Muscle layer of duodenum (tissue), 2 donors: ENCODE results near the gene LRRC59.

Experiments
- H3K27ac ChIP-seq: one replicate; pipeline ENCODE4 v1.7.0; 2013; ENCODE audit warnings: mild to moderate bottlenecking, low read length
- H3K27me3 ChIP-seq: one replicate; pipeline ENCODE4 v1.7.0; 2013; ENCODE audit warnings: low read depth, mild to moderate bottlenecking, control low read depth, low read length
- H3K36me3 ChIP-seq, 2 donors: one replicate each; pipeline ENCODE4 v1.7.0; 2013; ENCODE audit warnings: low read length in 2 of 2, control low read depth in 1 of 2, mild to moderate bottlenecking in 1 of 2; ENCODE audit not compliant: insufficient read depth in 2 of 2, control insufficient read depth in 1 of 2
- H3K4me1 ChIP-seq, 2 donors: one replicate each; pipeline ENCODE4 v1.7.0; 2013; ENCODE audit warnings: low read length in 2 of 2, mild to moderate bottlenecking in 2 of 2, control low read depth in 1 of 2, moderate library complexity in 1 of 2; ENCODE audit not compliant: insufficient read depth in 2 of 2, control insufficient read depth in 1 of 2
- H3K4me3 ChIP-seq, 2 donors: one replicate each; pipeline ENCODE4 v1.7.0; 2013; ENCODE audit warnings: low read length in 2 of 2, low read depth in 1 of 2, mild to moderate bottlenecking in 1 of 2
- H3K9me3 ChIP-seq, 2 donors: one replicate each; pipeline ENCODE4 v1.7.0; 2013; ENCODE audit warnings: low read length in 2 of 2, control low read depth in 1 of 2, mild to moderate bottlenecking in 1 of 2; ENCODE audit not compliant: control insufficient read depth in 1 of 2
- donor health status: healthy.

LRRC59 gene

DNA sequence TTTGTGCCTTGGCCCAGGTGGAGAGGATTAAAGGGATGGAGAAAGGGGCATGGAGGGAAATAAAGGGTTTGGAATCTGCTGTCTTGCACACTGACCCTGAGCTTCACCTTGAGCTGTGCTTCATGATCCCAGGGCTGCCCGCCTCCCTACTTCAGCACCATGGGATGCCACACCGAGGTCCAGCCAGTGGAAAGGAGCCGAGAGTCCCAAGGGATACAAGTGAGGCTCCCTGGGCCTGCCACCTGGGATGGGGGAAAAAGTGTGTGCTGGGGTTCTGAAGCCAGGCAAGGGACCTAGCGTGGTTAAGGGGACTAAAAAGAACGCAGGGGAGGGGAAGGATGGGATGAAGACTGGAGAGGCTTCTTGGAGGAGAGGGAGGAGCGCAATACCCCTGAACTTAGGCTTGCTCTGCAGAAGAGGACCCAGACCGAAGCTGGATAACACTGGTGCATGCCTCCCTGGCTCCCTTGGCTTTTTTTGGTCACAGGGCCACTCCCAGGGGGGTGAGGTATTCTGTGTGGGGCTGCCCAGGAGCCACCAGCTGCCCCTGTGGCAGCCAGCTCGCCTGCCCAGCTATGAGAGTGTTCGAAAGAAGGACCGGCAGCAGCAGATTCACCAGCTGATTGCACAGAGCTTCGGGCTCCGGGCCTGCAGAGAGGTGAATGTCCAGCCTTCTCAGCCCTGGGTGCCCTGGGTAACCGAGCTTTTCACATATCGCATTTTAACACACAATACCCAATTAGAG lies 31.5 kb downstream of the LRRC59 start:
- H3K4me1 ChIP-seq: peaks cover 0 to 22% of the 10 kb centered on the region in 2 donors
- no peaks in the 10 kb centered on the region for H3K27me3 ChIP-seq
- H3K4me3 ChIP-seq: no peak overlapping the region
- H3K27ac ChIP-seq: no peak overlapping the region
- no peaks in the 10 kb centered on the region for H3K9me3 ChIP-seq
- peaks cover 44 to 60% of the 10 kb centered on the region in 2 donors for H3K36me3 ChIP-seq

DNA sequence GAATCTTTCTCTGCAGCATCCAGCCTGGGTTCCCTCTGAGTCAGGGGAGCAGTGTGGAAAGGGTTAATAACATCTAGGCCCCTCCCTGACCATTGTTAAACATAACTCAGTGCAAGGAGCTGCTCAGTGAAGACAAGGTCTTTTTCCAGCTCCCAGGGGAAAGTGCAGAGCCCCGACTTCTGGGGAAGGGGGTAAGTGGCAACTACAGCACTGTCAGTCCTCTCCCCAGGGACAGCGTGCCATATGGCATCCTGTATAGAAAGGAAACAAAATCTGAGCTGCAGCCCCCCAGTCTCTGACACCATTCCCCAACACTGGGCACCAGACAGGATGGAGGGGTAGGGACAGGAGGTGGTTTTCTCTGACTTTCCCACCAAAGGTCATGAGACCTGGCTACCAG lies 32.2 kb downstream of the LRRC59 start:
- Histone ChIP-seq H3K27ac (no peak overlapping the region), H3K4me3 (no peak overlapping the region), H3K27me3 (no peaks in the 10 kb centered on the region), H3K36me3 (peaks cover 40 to 57% of the 10 kb centered on the region in 2 donors), H3K4me1 (peaks cover 0 to 20% of the 10 kb centered on the region in 2 donors), H3K9me3 (no peaks in the 10 kb centered on the region)

DNA sequence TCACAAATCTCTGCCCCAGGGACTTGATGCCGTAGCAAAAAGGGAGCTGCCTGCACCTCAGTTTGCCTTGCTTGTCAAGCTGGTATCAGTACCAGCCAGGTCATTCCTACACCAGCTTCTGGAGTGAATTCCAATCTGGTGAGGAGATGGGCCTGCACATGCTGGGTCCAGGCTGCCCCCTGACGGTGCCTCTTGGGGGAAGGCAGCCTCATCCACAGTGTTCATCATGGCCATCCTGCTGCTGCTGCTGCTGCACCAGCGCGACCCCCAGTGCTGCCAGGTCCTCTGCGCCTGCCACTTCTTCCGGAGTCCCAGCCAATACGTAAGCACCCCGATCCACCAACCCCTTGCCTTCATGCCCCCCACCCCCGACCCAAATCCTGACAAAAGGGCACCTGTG lies 32.6 kb downstream of the LRRC59 start:
- H3K4me1 ChIP-seq: peaks cover 0 to 20% of the 10 kb centered on the region in 2 donors
- no peaks in the 10 kb centered on the region for H3K27me3 ChIP-seq
- no peak overlapping the region for H3K27ac ChIP-seq
- H3K36me3 ChIP-seq: peaks cover 35 to 57% of the 10 kb centered on the region in 2 donors
- no peak overlapping the region for H3K4me3 ChIP-seq
- H3K9me3 ChIP-seq: no peaks in the 10 kb centered on the region

GRCh38 chr17:50364061-50364458 lies 33.3 kb downstream of the LRRC59 start:
- Histone ChIP-seq H3K4me3 (no peak overlapping the region), H3K36me3 (peaks cover 29 to 58% of the 10 kb centered on the region in 2 donors), H3K27ac (no peak overlapping the region), H3K27me3 (no peaks in the 10 kb centered on the region), H3K9me3 (no peaks in the 10 kb centered on the region), H3K4me1 (peaks cover 0 to 25% of the 10 kb centered on the region in 2 donors)

DNA sequence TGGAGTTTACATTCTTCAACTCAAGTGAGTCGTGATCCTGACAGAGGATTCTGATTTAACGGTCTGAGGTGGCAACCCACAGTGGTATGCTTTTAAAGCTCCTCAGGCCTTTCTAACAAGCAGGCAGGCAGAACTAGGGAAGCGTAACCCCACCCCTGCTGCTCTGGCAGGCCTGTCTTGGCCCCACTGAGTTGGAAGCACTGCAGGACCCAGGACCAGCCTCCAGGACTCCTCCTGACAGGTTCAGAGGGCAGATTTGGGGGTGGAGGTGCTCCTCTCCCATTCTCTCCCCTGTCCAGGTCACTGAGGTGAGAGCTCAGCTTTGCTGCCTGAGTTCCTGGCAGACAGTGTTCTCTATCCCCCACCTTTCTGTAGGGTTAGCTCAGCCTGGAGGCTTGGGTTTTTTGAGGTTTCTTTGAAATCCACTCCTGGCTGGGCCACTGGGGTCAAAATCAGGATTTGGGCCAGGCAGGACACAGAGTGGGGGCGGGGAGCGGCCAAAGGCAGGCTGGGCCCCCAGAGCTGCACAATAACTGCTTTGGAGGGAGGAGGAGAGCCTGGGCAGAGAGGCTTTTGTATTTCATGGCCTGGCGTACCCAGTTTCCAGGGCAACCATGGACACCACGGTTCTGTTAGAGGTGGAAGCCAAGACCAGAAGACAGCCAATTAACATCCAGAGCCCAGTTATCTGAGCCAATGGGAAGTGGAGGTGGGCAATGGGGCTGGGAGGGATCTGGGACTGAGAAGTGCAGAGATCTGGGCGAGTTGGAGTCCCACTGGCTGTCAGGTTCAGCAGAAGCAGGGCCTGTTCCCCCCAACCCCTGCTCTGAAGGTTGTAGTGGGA lies 33.9 kb downstream of the LRRC59 start:
- peaks cover 0 to 27% of the 10 kb centered on the region in 2 donors for H3K4me1 ChIP-seq
- H3K9me3 ChIP-seq: no peaks in the 10 kb centered on the region
- no peak overlapping the region for H3K4me3 ChIP-seq
- no peaks in the 10 kb centered on the region for H3K27me3 ChIP-seq
- peaks cover 29 to 58% of the 10 kb centered on the region in 2 donors for H3K36me3 ChIP-seq
- no peak overlapping the region for H3K27ac ChIP-seq

GRCh38 chr17:50362661-50363060 lies 34.7 kb downstream of the LRRC59 start:
- no peak overlapping the region for H3K4me3 ChIP-seq
- H3K4me1 ChIP-seq: peaks cover 0 to 27% of the 10 kb centered on the region in 2 donors
- H3K27ac ChIP-seq: no peak overlapping the region
- H3K9me3 ChIP-seq: no peaks in the 10 kb centered on the region
- H3K27me3 ChIP-seq: no peaks in the 10 kb centered on the region
- peaks cover 24 to 58% of the 10 kb centered on the region in 2 donors for H3K36me3 ChIP-seq

GRCh38 chr17:50361561-50362480 lies 35.5 kb downstream of the LRRC59 start:
- H3K4me3 ChIP-seq: no peak overlapping the region
- H3K9me3 ChIP-seq: no peaks in the 10 kb centered on the region
- peaks cover 18 to 58% of the 10 kb centered on the region in 2 donors for H3K36me3 ChIP-seq
- no peaks in the 10 kb centered on the region for H3K27me3 ChIP-seq
- H3K4me1 ChIP-seq: peaks cover 0 to 27% of the 10 kb centered on the region in 2 donors
- no peak overlapping the region for H3K27ac ChIP-seq

- Histone ChIP-seq H3K27me3 (no peaks in the 10 kb centered on the region), H3K4me3 (no peak overlapping the region), H3K27ac (no peak overlapping the region), H3K9me3 (no peaks in the 10 kb centered on the region), H3K4me1 (peaks cover 0 to 27% of the 10 kb centered on the region in 2 donors), H3K36me3 (peaks cover 12 to 58% of the 10 kb centered on the region in 2 donors)
These were observed 36.7 kb downstream of the LRRC59 start for GRCh38 chr17:50360486-50361115.

DNA sequence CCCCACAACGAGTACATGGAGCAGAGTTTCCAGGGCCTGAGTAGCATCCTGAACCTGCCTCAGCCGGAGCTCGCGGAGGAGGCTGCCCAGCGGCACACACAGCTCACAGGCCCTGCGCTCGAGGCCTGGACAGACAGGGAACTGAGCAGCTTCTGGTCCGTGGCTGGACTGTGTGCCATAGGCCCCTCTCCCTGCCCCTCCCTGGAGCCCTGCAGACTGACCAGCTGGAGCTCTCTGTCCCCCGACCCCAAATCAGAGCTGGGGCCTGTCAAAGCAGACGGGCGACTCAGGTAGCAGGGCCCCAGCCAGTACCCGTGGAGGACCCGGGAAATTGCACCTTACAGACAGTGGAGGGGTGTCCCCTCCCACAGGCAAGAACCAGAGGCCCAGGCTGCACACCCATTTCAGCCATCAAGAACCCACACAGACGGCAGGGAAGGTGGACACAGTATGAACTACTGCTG lies 37.3 kb downstream of the LRRC59 start:
- Histone ChIP-seq H3K9me3 (no peaks in the 10 kb centered on the region), H3K36me3 (peaks cover 12 to 60% of the 10 kb centered on the region in 2 donors), H3K27me3 (no peaks in the 10 kb centered on the region), H3K4me1 (peaks cover 0 to 27% of the 10 kb centered on the region in 2 donors), H3K27ac (no peak overlapping the region), H3K4me3 (no peak overlapping the region)

DNA sequence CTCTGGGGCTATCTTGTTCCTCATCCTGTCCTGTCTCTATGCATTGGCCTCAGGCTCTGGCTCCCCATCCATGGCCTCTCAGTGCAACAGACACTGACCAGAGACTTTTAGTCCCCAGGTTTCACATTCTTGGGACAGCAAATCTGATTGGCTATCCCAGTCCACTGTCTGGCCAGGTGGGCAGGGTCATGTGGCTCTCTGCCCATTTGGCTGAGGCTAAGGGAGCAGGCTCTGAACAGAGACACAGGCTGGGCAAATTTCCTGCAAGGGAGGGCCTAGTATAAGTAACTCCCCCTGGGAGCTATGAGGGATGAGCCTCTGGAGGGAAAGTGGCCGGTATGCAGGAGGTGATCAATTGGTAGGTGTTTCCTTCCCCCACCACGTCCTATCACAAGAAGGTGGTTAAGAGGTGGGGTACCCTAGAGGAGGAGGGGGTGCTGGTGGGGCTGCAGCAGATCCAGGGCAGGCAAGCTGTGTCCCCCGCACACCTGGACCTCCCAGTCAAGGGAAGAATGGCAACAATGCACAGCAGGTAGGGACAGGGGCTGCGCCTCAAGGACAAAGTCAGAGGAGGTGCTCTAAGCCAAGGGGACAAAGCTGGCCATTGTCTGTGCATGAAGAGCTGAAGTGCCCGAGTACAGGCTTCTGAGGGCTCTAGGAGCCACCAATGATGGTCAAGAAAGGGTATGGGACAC lies 38.2 kb downstream of the LRRC59 start:
- Histone ChIP-seq H3K4me1 (peaks cover 0 to 18% of the 10 kb centered on the region in 2 donors), H3K9me3 (no peaks in the 10 kb centered on the region), H3K27me3 (no peaks in the 10 kb centered on the region), H3K36me3 (peaks cover 12 to 67% of the 10 kb centered on the region in 2 donors), H3K4me3 (no peak overlapping the region), H3K27ac (no peak overlapping the region)
